HepG2 (cell line): ENCODE measurements around the gene GNA12. TPM values are rescaled to one million over a fixed set of nuclear protein-coding genes. Genes with fewer than 3 reads are reported as not detected.
A peak's percentile ranks its signal among the peaks of the same experiment; 100 is the strongest.

Experiments used
- ATAC-seq: fragments of 200-7000 bp; cut with Tn5 transposase; 3 replicates; pipeline ENCODE4 v1.9.1; 2020; ENCODE audit warnings: mild to moderate bottlenecking, moderate library complexity
- BruUV-seq: library from RNA; stranded (reverse); fragments of 400-500 nt; replicated peaks from 2 replicates; lab custom pipeline; 2021; lab: Mats Ljungman, UMichigan
- CTCF ChIA-PET: fragments of 300-600 bp; formaldehyde crosslinking; extraction: SDS; loops from one replicate; lab custom pipeline; 2021; ENCODE audit warnings: low total read pairs, inconsistent platforms, low intra/inter-chr PET ratio; lab: Yijun Ruan, JAX
- POLR2A ChIA-PET: fragments of 350-600 bp; sonication (Branson Sonifier 250); formaldehyde crosslinking; loops from one replicate; lab custom pipeline; 2020; ENCODE audit warnings: antibody characterized with exemption, inconsistent platforms; lab: Yijun Ruan, JAX
- DNase-seq: peaks from one replicate; pipeline ENCODE4 v3.0.0-alpha.2; 2015; ENCODE audit warnings: low spot score
- FAIRE-seq: peaks from 3 replicates; lab custom pipeline; 2011; peaks lifted over from hg19 to GRCh38; lab: Jason Lieb, UNC
- H2AFZ ChIP-seq: one replicate; pipeline ENCODE4 v1.6.1; 2011; ENCODE audit warnings: low read length, inconsistent platforms
- H3K27ac ChIP-seq: fragments of 300-600 bp; 3 replicates; pipeline ENCODE4 v1.8.0; 2011; ENCODE audit warnings: mixed run types, mild to moderate bottlenecking, mixed read lengths, low read length, inconsistent platforms; ENCODE audit not compliant: insufficient read depth; ENCODE audit errors: extremely low read length
- H3K27me3 ChIP-seq, 2 experiments: fragments of 200-600 bp in 1 of 2; 2 replicates in 1 of 2; 3 replicates in 1 of 2; pipeline versions ENCODE4 v1.6.0 to v1.8.0; 2011; ENCODE audit warnings: low read length in 2 of 2, mild to moderate bottlenecking in 2 of 2, moderate library complexity in 2 of 2, inconsistent platforms in 1 of 2; ENCODE audit not compliant: insufficient read depth in 2 of 2, control insufficient read depth in 1 of 2
- H3K36me3 ChIP-seq, 2 experiments: fragments of 200-600 bp in 1 of 2; replicated peaks in 1 of 2; 2 replicates in 1 of 2; 3 replicates in 1 of 2; pipeline versions ENCODE4 v1.5.1 to v1.8.0; 2011; ENCODE audit warnings: low read length in 2 of 2, inconsistent platforms in 1 of 2; ENCODE audit not compliant: insufficient read depth in 2 of 2, control insufficient read depth in 1 of 2
- H3K4me1 ChIP-seq: 2 replicates; pipeline ENCODE4 v1.5.1; 2012; ENCODE audit warnings: low read length, inconsistent platforms; ENCODE audit not compliant: insufficient read depth
- H3K4me2 ChIP-seq: 2 replicates; pipeline ENCODE4 v1.6.0; 2011; ENCODE audit warnings: low read depth, low read length, inconsistent platforms
- H3K4me3 ChIP-seq, 3 experiments: fragments of 200-600 bp in 1 of 3; sonication (generic), shearing (Covaris generic) in 1 of 3; replicated peaks in 1 of 3; 2 replicates each; pipeline ENCODE4 v1.5.1; 2011 to 2016; ENCODE audit warnings: low read length in 3 of 3, inconsistent platforms in 2 of 3, low read depth in 2 of 3, mild to moderate bottlenecking in 2 of 3, control low read depth in 1 of 3, mixed read lengths in 1 of 3; ENCODE audit not compliant: insufficient read depth in 1 of 3
- H3K79me2 ChIP-seq: one replicate; pipeline ENCODE4 v1.6.1; 2011; ENCODE audit warnings: low read length, inconsistent platforms; ENCODE audit not compliant: insufficient read depth
- H3K9ac ChIP-seq: 2 replicates; pipeline ENCODE4 v1.6.0; 2011; ENCODE audit warnings: mild to moderate bottlenecking, low read depth, low read length, inconsistent platforms; ENCODE audit not compliant: insufficient read depth
- H3K9me3 ChIP-seq: 2 replicates; pipeline ENCODE4 v1.5.1; 2012; ENCODE audit warnings: mild to moderate bottlenecking, low read length
- H4K20me1 ChIP-seq: 2 replicates; pipeline ENCODE4 v1.6.0; 2011; ENCODE audit warnings: inconsistent platforms, mild to moderate bottlenecking, low read length, moderate library complexity; ENCODE audit not compliant: insufficient read depth
- CCAR2 ChIP-seq: fragments of 200-400 bp; formaldehyde crosslinking; optimal IDR thresholded peaks from 2 replicates; pipeline ENCODE3; 2018; ENCODE audit warnings: low read depth, mild to moderate bottlenecking, low read length, moderate library complexity
- CEBPB ChIP-seq: IDR thresholded peaks from 2 replicates; pipeline ENCODE4 v1.6.1; 2011; ENCODE audit warnings: low read depth, low read length, improper control_type of control experiment, borderline replicate concordance
- ELF4 ChIP-seq: sonication (generic); formaldehyde crosslinking; IDR thresholded peaks from 2 replicates; pipeline ENCODE4 v1.5.0; 2020; ENCODE audit warnings: missing genetic modification reagents, mild to moderate bottlenecking, moderate library complexity, borderline replicate concordance
- FOXA1 ChIP-seq, 2 experiments: fragments of 450-650 bp in 1 of 2; sonication (generic) in 1 of 2; formaldehyde crosslinking in 1 of 2; IDR thresholded peaks; 2 replicates each; pipeline versions ENCODE4 v1.4.0 to v1.6.1; 2016 to 2020; ENCODE audit warnings: missing genetic modification reagents in 1 of 2
- IRF2 ChIP-seq: IDR thresholded peaks from 2 replicates; pipeline ENCODE4 v1.6.1; 2018; ENCODE audit warnings: missing genetic modification reagents, missing compliant biosample characterization
- KAT7 ChIP-seq: IDR thresholded peaks from 2 replicates; pipeline ENCODE4 v1.6.1; 2018; ENCODE audit warnings: borderline replicate concordance, missing compliant biosample characterization
- KDM5B ChIP-seq: sonication (generic); formaldehyde crosslinking; IDR thresholded peaks from 2 replicates; pipeline ENCODE4 v1.4.0; 2020; ENCODE audit warnings: missing genetic modification reagents, mild to moderate bottlenecking, borderline replicate concordance
- MLXIP ChIP-seq: sonication (generic); formaldehyde crosslinking; IDR thresholded peaks from 2 replicates; pipeline ENCODE4 v1.9.0; 2021; ENCODE audit warnings: missing genetic modification reagents, borderline replicate concordance
- NFIC ChIP-seq: IDR thresholded peaks from 2 replicates; pipeline ENCODE4 v1.6.1; 2012; ENCODE audit warnings: mild to moderate bottlenecking, low read length, inconsistent platforms
- RBM22 ChIP-seq: fragments of 200-400 bp; formaldehyde crosslinking; optimal IDR thresholded peaks from 2 replicates; pipeline ENCODE3; 2017; ENCODE audit warnings: mild to moderate bottlenecking, low read length, moderate library complexity
- UBTF ChIP-seq: sonication (generic); formaldehyde crosslinking; IDR thresholded peaks from 2 replicates; pipeline ENCODE4 v1.4.0; 2020; ENCODE audit warnings: mild to moderate bottlenecking, missing genetic modification reagents
- ZBTB34 ChIP-seq: sonication (generic); formaldehyde crosslinking; IDR thresholded peaks from 2 replicates; pipeline ENCODE4 v1.8.0; 2022; ENCODE audit warnings: mild to moderate bottlenecking, missing genetic modification reagents
- ZNF329 ChIP-seq: sonication (generic); formaldehyde crosslinking; IDR thresholded peaks from 2 replicates; pipeline ENCODE4 v1.9.0; 2021; ENCODE audit warnings: low read depth, mild to moderate bottlenecking, missing genetic modification reagents
- ZNF740 ChIP-seq: sonication (generic); formaldehyde crosslinking; IDR thresholded peaks from 2 replicates; pipeline ENCODE4 v1.4.0; 2020; ENCODE audit warnings: missing genetic modification reagents
- WGBS: methylation state at CpG from one replicate; pipeline ENCODE4 v1.1.6; 2017; ENCODE audit warnings: low lambda C conversion rate; 5-methylcytosine and 5-hydroxymethylcytosine counted together
- in situ Hi-C: cut with HindIII; loops from 2 replicates; pipeline ENCODE4 v1.10.0; 2017; ENCODE audit warnings: low pct_unique_long_range_greater_than_20kb; ENCODE audit not compliant: extremely low pct_ligation_motif_present
- intact Hi-C: fragments of 100-400 bp; cut with micrococcal nuclease; formaldehyde crosslinking; loops from one replicate; pipeline ENCODE4 v1.10.0; 2022; ENCODE audit not compliant: unreplicated experiment
- polyA plus RNA-seq, 8 experiments: library from polyadenylated mRNA; depleted of rRNA in 3 of 8; stranded (reverse) in 7 of 8; unstranded in 1 of 8; fragments of >200 nt; fragmentation: Illumina TruSeq in 4 of 8; extraction: Trizol in 4 of 8; gene quantifications; 2 replicates each; pipeline versions ENCODE4 v1.2.1 to v1.2.3, GENCODE V29; 2011 to 2016; ENCODE audit warnings: low read depth in 4 of 8, missing spikeins in 1 of 8, mixed read lengths in 1 of 8; ENCODE audit not compliant: insufficient read depth in 1 of 8
- total RNA-seq, 5 experiments: library from RNA; depleted of rRNA; stranded (reverse); fragments of >200 nt; fragmentation: Illumina TruSeq; extraction: Trizol; gene quantifications; 2 replicates each; pipeline ENCODE4 v1.2.3, GENCODE V29; 2016; ENCODE audit warnings: low read depth in 1 of 5

GNA12 gene
- total and polyA plus RNA-seq, 2 of the 13 experiments (the other 11 are each of a cell fraction or from before 2014, with no cell fraction given): 16.2 to 50.9 TPM

GRCh38 chr7:2803342-2803692 lies 40.8 kb downstream of the GNA12 start (continued):
- peak; percentile 31 for TF ChIP-seq RBM22
- TF ChIP-seq ELF4 (CRISPR knock-in tag): no peak
- 0 out of 2 replicates have a peak, but pooled peaks have one; percentile 19 for TF ChIP-seq UBTF (CRISPR knock-in tag)
- TF ChIP-seq KDM5B (CRISPR knock-in tag): 0 out of 2 replicates have a peak, but pooled peaks have one; percentile 35
- TF ChIP-seq KAT7 (CRISPR knock-in tag): 0 out of 2 replicates have a peak, but pooled peaks have one; percentile 6

GRCh38 chr7:2802504-2803341 lies 41.4 kb downstream of the GNA12 start:
- H3K36me3 ChIP-seq: no peaks in the 10 kb centered on the region; a peak in 1 of 5 replicates
- peaks cover 91% of the 10 kb centered on the region for H3K4me1 ChIP-seq
- H3K79me2 ChIP-seq: peaks cover 81% of the 10 kb centered on the region
- H3K4me2 ChIP-seq: peak overlapping the region; percentile 98
- no peaks in the 10 kb centered on the region for H4K20me1 ChIP-seq
- FAIRE-seq (peak; percentile 28), ATAC-seq (peak; percentile 67), DNase-seq (peak; percentile 90)
- ChIA-PET POLR2A (interaction anchor here (0.6 to 3.9 kb wide), 12 partner anchors 8 to 61 kb away, joined by 3 to 54 read pairs (median 6); no protein-coding TSS in a partner anchor), CTCF (no interaction called here)
- intact Hi-C loops (loop anchor here (1.0 to 5.0 kb wide), 3 partner anchors 42 to 60 kb away; partner anchors contain the start of gene GNA12), in situ Hi-C loops (no loop called here)
- H3K27me3 ChIP-seq: no peaks in the 10 kb centered on the region
- H3K9me3 ChIP-seq: no peaks in the 10 kb centered on the region
- 6% methylated on average over 28 of the region's 28 CpGs for WGBS
- peak overlapping the region; percentile 97 for H3K27ac ChIP-seq
- peak overlapping the region; percentile 49 to 70 (median 55) for H3K4me3 ChIP-seq
- H3K9ac ChIP-seq: peak overlapping the region; percentile 84
- no peak overlapping the region for H2AFZ ChIP-seq
- TSS peak; percentile 98 for BruUV-seq
- TF ChIP-seq MLXIP (CRISPR knock-in tag) (no peak), ZBTB34 (CRISPR knock-in tag) (no peak), CEBPB (no peak), ZNF740 (no peak), IRF2 (CRISPR knock-in tag) (peak; percentile 68; the same call in 1 of the 2 replicates), FOXA1 (IDR thresholded peaks at IDR 0.05) (peak; percentile 69), FOXA1 (CRISPR knock-in tag; IDR thresholded peaks at IDR 0.05) (peak; percentile 84), NFIC (peak; percentile 96), CCAR2 (no peak), ZNF329 (no peak)
